GM18520 (cell line): ENCODE results near the gene APBB2.

Source experiments
- ATAC-seq: cut with Tn5 transposase; IDR thresholded peaks from one replicate; pipeline ENCODE4 v1.9.1; 2021; ENCODE audit not compliant: unreplicated experiment

The APBB2 gene

DNA sequence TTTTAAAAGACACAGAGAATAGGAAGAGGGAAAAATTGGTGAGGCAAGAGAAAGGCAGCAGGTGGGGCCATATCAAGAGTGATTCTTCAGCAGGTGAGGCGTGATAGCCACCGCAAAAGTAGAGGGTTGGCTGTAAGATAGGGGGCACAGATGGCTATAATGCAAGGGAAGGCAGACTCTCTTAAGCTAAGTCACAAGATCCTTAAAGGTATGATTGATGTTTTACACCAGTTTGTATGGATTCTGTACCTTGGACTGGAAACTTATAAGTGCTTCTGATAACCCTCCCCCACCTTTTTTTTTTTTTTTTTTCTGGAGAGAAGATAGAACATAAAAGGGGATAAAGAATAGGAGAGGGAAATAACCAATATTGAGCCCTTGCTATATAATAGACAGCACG, 424.6 kb downstream of the APBB2 start:
- no peak for ATAC-seq

DNA sequence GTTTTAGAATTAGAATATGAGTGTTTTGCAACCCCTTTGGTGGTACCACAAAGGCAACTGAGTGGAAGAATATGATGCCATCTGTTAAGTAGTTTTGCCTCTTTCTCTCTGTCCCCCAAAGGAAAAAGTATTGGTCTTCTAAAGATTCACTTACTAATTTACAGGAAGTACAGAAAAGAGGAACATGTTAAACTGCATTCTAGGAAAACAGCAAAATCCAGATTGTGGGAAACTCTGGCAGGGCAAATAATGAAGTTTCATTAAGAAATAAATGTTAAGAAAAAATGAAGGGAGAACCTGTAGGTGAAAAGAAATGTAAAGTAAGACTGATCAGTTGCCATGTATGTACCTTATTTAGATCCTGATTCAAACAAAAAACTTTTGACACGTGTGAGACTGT, 425.3 kb downstream of the APBB2 start:
- ATAC-seq: no peak

DNA sequence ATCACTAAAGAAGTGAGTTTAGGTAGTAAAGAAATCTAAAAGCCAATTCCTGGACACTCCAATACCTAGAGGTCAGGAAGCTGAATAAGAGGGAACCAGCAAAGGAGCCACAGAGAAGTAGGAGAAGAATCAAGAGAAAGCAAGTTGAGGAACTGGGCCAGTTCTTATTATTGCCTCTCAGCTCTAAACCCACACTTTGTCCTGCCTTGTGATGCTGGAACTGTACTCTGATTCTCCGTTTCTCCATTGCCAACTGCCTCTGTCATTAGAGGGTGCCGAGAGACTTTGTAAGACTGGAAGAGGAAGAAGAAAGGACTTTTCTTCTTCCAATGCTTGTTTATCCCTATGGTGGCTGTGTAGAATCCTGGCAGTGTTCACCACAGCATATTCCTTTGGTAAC, 426.0 kb downstream of the APBB2 start:
- ATAC-seq: no peak

DNA sequence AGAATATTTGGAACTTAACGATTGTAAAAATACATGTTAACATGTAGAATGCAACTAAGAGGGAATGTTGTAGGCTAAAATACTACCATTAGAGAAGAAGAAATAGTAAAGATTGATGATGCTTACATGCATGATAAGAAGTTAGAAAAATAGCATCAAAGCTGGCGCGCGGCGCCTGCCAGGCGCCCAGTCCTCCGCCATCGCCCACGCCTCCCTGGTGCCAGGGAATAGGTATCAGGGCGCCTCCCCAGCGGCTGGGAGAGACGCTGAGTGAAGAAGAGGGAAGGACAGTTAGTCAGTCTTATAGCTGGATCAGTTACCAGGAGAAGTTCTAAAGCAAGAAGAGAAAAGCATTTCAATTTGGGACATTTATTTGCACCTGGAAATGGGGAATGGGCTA, 428.6 kb downstream of the APBB2 start:
- no peak for ATAC-seq

DNA sequence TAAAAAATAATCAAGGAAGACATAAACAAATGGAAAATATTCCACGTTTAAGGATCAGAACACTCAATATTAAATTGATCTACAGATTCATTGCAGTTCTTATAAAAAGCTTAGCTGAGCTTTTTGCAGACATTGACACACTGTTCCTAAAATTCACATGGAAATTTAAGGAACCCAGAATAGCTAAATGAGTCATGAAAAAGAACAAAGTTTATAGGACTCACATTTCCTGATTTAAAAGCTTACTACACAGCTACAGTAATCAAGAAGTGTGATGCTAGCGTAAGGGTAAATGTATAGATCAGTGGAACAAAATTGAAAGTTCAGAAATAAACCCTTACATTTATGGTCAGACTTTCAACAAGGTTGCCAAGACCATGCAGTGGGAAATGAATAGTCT, 431.5 kb downstream of the APBB2 start:
- ATAC-seq: no peak

DNA sequence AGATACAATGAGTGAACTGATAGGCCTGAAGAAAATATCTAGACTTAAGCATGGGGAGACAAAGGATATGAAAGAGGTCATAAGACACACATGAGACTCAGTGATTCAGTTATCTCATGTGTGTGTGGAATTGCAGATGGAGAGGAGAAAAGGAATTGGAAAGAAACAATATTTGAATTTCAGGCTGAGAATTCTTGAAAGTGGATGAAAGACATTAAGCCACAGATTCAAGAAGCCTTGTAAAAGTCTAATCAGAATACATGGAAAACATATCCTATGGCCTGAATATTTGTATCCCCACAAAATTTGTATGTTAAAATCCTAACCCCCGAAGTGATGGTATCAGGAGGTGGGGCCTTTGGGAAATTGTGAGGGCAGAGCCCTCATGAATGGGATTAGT, 436.3 kb downstream of the APBB2 start:
- no peak for ATAC-seq

DNA sequence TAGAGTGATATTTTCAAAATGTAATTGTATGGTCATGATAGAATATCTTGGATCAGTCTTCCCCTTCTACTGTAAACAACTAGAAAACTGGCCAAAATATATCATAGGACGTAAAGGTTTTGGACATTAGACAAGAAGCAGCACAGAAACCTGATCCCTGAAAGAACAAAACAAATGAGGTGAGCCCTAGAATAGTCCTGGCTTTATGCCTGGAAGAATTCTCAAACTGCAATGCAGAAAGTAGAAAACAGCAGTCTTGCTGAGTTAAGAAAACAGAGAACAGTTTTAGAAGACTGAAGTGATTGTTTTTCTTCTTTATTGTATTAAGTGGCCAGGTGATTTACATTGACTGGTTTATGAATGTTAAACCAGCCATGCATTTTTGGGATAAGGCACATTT, 445.1 kb downstream of the APBB2 start:
- no peak for ATAC-seq

DNA sequence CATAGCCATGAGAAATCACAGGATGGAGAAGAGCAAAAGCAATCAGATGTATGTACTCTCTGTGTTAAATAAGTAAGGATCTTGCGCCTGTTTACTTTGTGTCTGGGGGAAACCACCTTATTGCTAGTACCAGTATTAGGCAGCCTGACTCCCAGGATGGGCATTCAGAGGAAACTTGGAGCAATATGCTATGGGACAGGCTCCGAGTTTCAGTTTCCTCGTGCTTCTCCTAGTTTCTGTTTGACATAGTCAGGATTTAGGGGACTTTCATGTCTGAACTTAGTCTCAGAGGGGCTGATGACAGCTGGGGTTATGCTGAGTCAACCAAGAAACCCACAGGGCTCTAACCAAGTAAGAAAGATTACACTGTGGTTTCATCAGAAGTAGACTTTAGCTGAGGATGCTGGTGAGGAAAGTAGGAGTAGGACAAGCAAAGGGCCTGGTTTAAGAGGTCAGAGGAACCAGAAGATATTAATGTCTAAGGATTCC, 451.1 kb downstream of the APBB2 start:
- ATAC-seq: peak; percentile 98
